Natural killer cell (primary cell): ENCODE measurements around the gene CTNS. TPM values are rescaled to one million over a fixed set of nuclear protein-coding genes. Genes with fewer than 3 reads are reported as not detected.

Experiments
- ATAC-seq, 3 donors: fragments of 150-1000 bp in 2 of 3; fragments of 200-7000 bp in 1 of 3; cut with Tn5 transposase; 1 replicate in 1 of 3; 2 replicates in 2 of 3; pipeline ENCODE4 v1.10.0; 2021; ENCODE audit warnings: mild to moderate bottlenecking in 2 of 3, moderate library complexity in 2 of 3
- DNase-seq, 2 donors: peaks; one replicate each; pipeline versions ENCODE4 v3.0.0 to v3.0.0-alpha.2; 2013 to 2021; ENCODE audit warnings: mixed read lengths in 1 of 2
- H3K27ac ChIP-seq: one replicate; pipeline ENCODE4 v1.5.1; 2013; ENCODE audit warnings: mild to moderate bottlenecking, low read length
- H3K27me3 ChIP-seq: one replicate; pipeline ENCODE4 v1.6.1; 2013; ENCODE audit warnings: low read length; ENCODE audit not compliant: control insufficient read depth, insufficient read depth
- H3K36me3 ChIP-seq: one replicate; pipeline ENCODE4 v1.6.1; 2013; ENCODE audit warnings: low read length; ENCODE audit not compliant: control insufficient read depth, insufficient read depth
- H3K4me1 ChIP-seq: one replicate; pipeline ENCODE4 v1.6.1; 2013; ENCODE audit warnings: low read length; ENCODE audit not compliant: control insufficient read depth, insufficient read depth
- H3K4me3 ChIP-seq: one replicate; pipeline ENCODE4 v1.5.1; 2013; ENCODE audit warnings: low read length
- H3K9me3 ChIP-seq: one replicate; pipeline ENCODE4 v1.6.1; 2013; ENCODE audit warnings: low read length; ENCODE audit not compliant: control insufficient read depth, insufficient read depth
- H3K27ac Mint-ChIP-seq, 2 donors: one replicate each; pipeline ENCODE4 v1.8.0; 2022; ENCODE audit warnings: mild to moderate bottlenecking in 2 of 2, mixed read lengths in 2 of 2, moderate library complexity in 1 of 2
- H3K27me3 Mint-ChIP-seq, 2 donors: one replicate each; pipeline ENCODE4 v1.8.0; 2022; ENCODE audit warnings: low read depth in 2 of 2, mixed read lengths in 2 of 2
- H3K36me3 Mint-ChIP-seq: one replicate; pipeline ENCODE4 v1.8.0; 2022; ENCODE audit warnings: mixed read lengths
- H3K4me1 Mint-ChIP-seq, 2 donors: one replicate each; pipeline ENCODE4 v1.8.0; 2022; ENCODE audit warnings: mixed read lengths in 2 of 2
- H3K4me3 Mint-ChIP-seq: one replicate; pipeline ENCODE4 v1.8.0; 2022; ENCODE audit warnings: mild to moderate bottlenecking, moderate library complexity, mixed read lengths
- H3K9me3 Mint-ChIP-seq, 2 donors: one replicate each; pipeline ENCODE4 v1.8.0; 2022; ENCODE audit warnings: mixed read lengths in 2 of 2
- CTCF ChIP-seq: fragments of 200-600 bp; IDR thresholded peaks from one replicate; pipeline ENCODE4 v1.8.0; 2022; ENCODE audit warnings: antibody characterized with exemption
- WGBS: methylation state at CpG from one replicate; pipeline ENCODE4 v1.1.7; 2013; ENCODE audit warnings: missing lambda C conversion rate; ENCODE audit not compliant: insufficient coverage; 5-methylcytosine and 5-hydroxymethylcytosine counted together
- intact Hi-C: fragments of 100-400 bp; cut with micrococcal nuclease; formaldehyde crosslinking; loops from one replicate; pipeline ENCODE4 v1.14.2; 2022
- total RNA-seq, 4 donors: library from RNA; stranded (reverse); fragments of 120-200 nt in 1 of 4; gene quantifications; one replicate each; pipeline versions ENCODE4 v1.2.3 to v1.2.4, GENCODE V29; 2013 to 2022

Gene CTNS
- total RNA-seq, 3 donors from 2014 or later (not counting 1 experiment from before 2014, with no cell fraction given), result 7.6 to 24.2 (median 9.6) TPM

GRCh38 chr17:3658784-3659449, 22.4 kb downstream of the CTNS start:
- Mint-ChIP-seq H3K27ac (no peak overlapping the region), H3K4me3 (no peak overlapping the region), H3K4me1 (no peaks in the 10 kb centered on the region), H3K36me3 (no peaks in the 10 kb centered on the region), H3K9me3 (no peaks in the 10 kb centered on the region), H3K27me3 (no peaks in the 10 kb centered on the region)
- Histone ChIP-seq H3K9me3 (no peaks in the 10 kb centered on the region), H3K27ac (no peak overlapping the region), H3K36me3 (no peaks in the 10 kb centered on the region), H3K4me3 (no peak overlapping the region), H3K4me1 (no peaks in the 10 kb centered on the region), H3K27me3 (no peaks in the 10 kb centered on the region)
- no peak for TF ChIP-seq CTCF
- 85% methylated on average over 22 of the region's 22 CpGs for WGBS
- ATAC-seq, result no peak
- intact Hi-C loops, result no loop called here
- DNase-seq, result no peak

DNA sequence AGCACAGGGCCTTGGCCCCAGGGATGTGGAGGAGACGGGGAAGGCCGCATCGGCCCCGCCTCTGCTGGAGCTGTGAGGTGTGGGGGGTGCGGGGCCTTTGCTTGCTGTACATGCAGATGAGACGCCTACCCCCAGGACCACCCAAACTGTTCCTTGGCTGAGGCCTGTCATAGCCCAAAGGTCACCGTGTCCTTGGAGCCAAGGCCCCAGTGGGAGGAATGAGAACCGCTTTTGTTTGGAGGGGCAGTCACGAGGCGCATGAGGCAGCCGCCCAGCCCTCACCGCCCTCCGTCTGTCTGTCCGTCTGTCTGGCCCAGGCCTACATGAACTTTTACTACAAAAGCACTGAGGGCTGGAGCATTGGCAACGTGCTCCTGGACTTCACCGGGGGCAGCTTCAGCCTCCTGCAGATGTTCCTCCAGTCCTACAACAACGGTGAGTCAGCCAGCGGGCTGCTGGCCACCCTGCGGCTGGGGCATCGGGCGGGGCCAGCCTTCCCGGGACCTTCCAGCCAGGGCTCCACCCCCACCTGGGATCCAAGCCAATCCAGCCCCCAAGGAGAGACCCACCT, 23.1 kb downstream of the CTNS start:
- H3K27ac ChIP-seq, result no peak overlapping the region
- intact Hi-C loops, result no loop called here
- 94% methylated on average over 22 of the region's 22 CpGs for WGBS

GRCh38 chr17:3660311-3660891, 23.8 kb downstream of the CTNS start:
- no peak for DNase-seq
- no peak for ATAC-seq
- no peak for TF ChIP-seq CTCF
- Mint-ChIP-seq H3K9me3 (no peaks in the 10 kb centered on the region), H3K27ac (no peak overlapping the region), H3K4me3 (no peak overlapping the region), H3K36me3 (no peaks in the 10 kb centered on the region), H3K27me3 (no peaks in the 10 kb centered on the region), H3K4me1 (peaks cover 0 to 3% of the 10 kb centered on the region in 2 donors)
- no peak overlapping the region for H3K27ac ChIP-seq
- WGBS, result 93% methylated on average over 23 of the region's 23 CpGs
- intact Hi-C loops, result no loop called here
- H3K9me3 ChIP-seq, result no peaks in the 10 kb centered on the region
- no peaks in the 10 kb centered on the region for H3K27me3 ChIP-seq
- H3K4me1 ChIP-seq, result no peaks in the 10 kb centered on the region
- H3K36me3 ChIP-seq, result no peaks in the 10 kb centered on the region
- H3K4me3 ChIP-seq, result no peak overlapping the region

More for the DNA sequence above, 23.1 kb downstream of the CTNS start:
- Mint-ChIP-seq H3K4me3 (no peak overlapping the region), H3K9me3 (no peaks in the 10 kb centered on the region), H3K27ac (no peak overlapping the region), H3K27me3 (no peaks in the 10 kb centered on the region), H3K36me3 (no peaks in the 10 kb centered on the region), H3K4me1 (no peaks in the 10 kb centered on the region)
- DNase-seq (no peak), ATAC-seq (no peak)
- Histone ChIP-seq H3K27me3 (no peaks in the 10 kb centered on the region), H3K36me3 (no peaks in the 10 kb centered on the region), H3K4me1 (no peaks in the 10 kb centered on the region), H3K9me3 (no peaks in the 10 kb centered on the region), H3K4me3 (no peak overlapping the region)
- TF ChIP-seq CTCF, result no peak
